H1 (cell line): ENCODE results near the gene ACER3. TPM values are rescaled to one million over a fixed set of nuclear protein-coding genes. Genes with fewer than 3 reads are reported as not detected.

Experiments used
- CTCF ChIA-PET: fragments of 300-600 bp; sonication (Branson Sonifier 250); formaldehyde crosslinking; loops from one replicate; lab custom pipeline; 2021; ENCODE audit not compliant: partially characterized antibody; lab: Charles Lee
- POLR2A ChIA-PET: fragments of 300-600 bp; sonication (Branson Sonifier 250); formaldehyde crosslinking; loops from one replicate; lab custom pipeline; 2021; ENCODE audit warnings: inconsistent platforms; ENCODE audit not compliant: partially characterized antibody; lab: Charles Lee
- DNase-seq, 2 experiments: peaks; one replicate each; pipeline versions ENCODE4 v3.0.0 to v3.0.0-alpha.2; 2010 to 2022; ENCODE audit warnings: low spot score in 2 of 2, low read depth in 1 of 2, mixed read lengths in 1 of 2
- FAIRE-seq: peaks from 2 replicates; lab custom pipeline; 2011; peaks lifted over from hg19 to GRCh38; lab: Jason Lieb, UNC
- H2AFZ ChIP-seq: 2 replicates; pipeline ENCODE4 v1.8.1; 2012; ENCODE audit warnings: low read length, inconsistent platforms
- H2AK5ac ChIP-seq: 2 replicates; pipeline ENCODE4 v1.6.1; 2013; ENCODE audit warnings: low read depth, low read length
- H2BK120ac ChIP-seq: replicated peaks from 2 replicates; pipeline ENCODE3; 2013; ENCODE audit warnings: low read depth, low read length, inconsistent platforms
- H2BK12ac ChIP-seq: 2 replicates; pipeline ENCODE4 v1.6.1; 2013; ENCODE audit warnings: low read depth, low read length
- H2BK15ac ChIP-seq: 2 replicates; pipeline ENCODE4 v1.6.1; 2013; ENCODE audit warnings: low read length
- H2BK20ac ChIP-seq: 2 replicates; pipeline ENCODE4 v1.6.1; 2013; ENCODE audit warnings: low read length
- H2BK5ac ChIP-seq: 2 replicates; pipeline ENCODE4 v1.6.1; 2013; ENCODE audit warnings: low read depth, low read length
- H3K14ac ChIP-seq: 2 replicates; pipeline ENCODE4 v1.6.1; 2013; ENCODE audit warnings: inconsistent platforms; ENCODE audit not compliant: insufficient read length
- H3K18ac ChIP-seq: 2 replicates; pipeline ENCODE4 v1.6.1; 2013; ENCODE audit warnings: low read length; ENCODE audit errors: extremely low read depth
- H3K23ac ChIP-seq: 2 replicates; pipeline ENCODE4 v1.6.1; 2013; ENCODE audit warnings: inconsistent platforms; ENCODE audit not compliant: insufficient read length
- H3K23me2 ChIP-seq: 2 replicates; pipeline ENCODE4 v1.6.1; 2013; ENCODE audit warnings: low read depth, low read length
- H3K27ac ChIP-seq: 2 replicates; pipeline ENCODE4 v1.6.1; 2011; ENCODE audit warnings: low read depth, low read length, inconsistent platforms
- H3K27me3 ChIP-seq, 4 experiments: replicated peaks in 1 of 4; 1 replicate in 1 of 4; 2 replicates in 3 of 4; pipeline versions ENCODE4 v1.6.1 to v1.8.1; 2011 to 2013; ENCODE audit warnings: low read length in 3 of 4, mild to moderate bottlenecking in 3 of 4, inconsistent platforms in 2 of 4, mixed read lengths in 2 of 4, moderate library complexity in 1 of 4; ENCODE audit not compliant: control insufficient read depth in 3 of 4, insufficient read depth in 3 of 4; ENCODE audit errors: extremely low read depth in 1 of 4
- H3K36me3 ChIP-seq, 4 experiments: 2 replicates each; pipeline versions ENCODE4 v1.6.1 to v1.8.1; 2011 to 2013; ENCODE audit warnings: mild to moderate bottlenecking in 4 of 4, low read length in 3 of 4, moderate library complexity in 2 of 4, control low read depth in 1 of 4, inconsistent platforms in 1 of 4; ENCODE audit not compliant: insufficient read depth in 4 of 4, control insufficient read depth in 2 of 4
- H3K4ac ChIP-seq: replicated peaks from 2 replicates; pipeline ENCODE3; 2013; ENCODE audit warnings: low read length, low read depth, mixed read lengths, inconsistent platforms; ENCODE audit not compliant: insufficient read length
- H3K4me1 ChIP-seq, 4 experiments: replicated peaks in 1 of 4; 1 replicate in 1 of 4; 2 replicates in 3 of 4; pipeline versions ENCODE4 v1.6.1 to v1.8.1; 2011 to 2013; ENCODE audit warnings: low read length in 3 of 4, inconsistent platforms in 2 of 4, mixed read lengths in 1 of 4; ENCODE audit not compliant: insufficient read depth in 4 of 4, control insufficient read depth in 3 of 4
- H3K4me2 ChIP-seq, 2 experiments: 2 replicates each; pipeline versions ENCODE4 v1.6.1 to v1.8.1; 2011 to 2013; ENCODE audit warnings: low read depth in 2 of 2, low read length in 2 of 2, control low read depth in 1 of 2, inconsistent platforms in 1 of 2, mild to moderate bottlenecking in 1 of 2; ENCODE audit not compliant: insufficient read depth in 1 of 2
- H3K4me3 ChIP-seq, 4 experiments: fragments of 200-600, 300-600 bp in 1 of 4; sonication (generic), shearing (Covaris generic), sonication (Bioruptor Twin) in 1 of 4; 2 replicates each; pipeline versions ENCODE4 v1.5.1 to v1.8.1; 2011 to 2016; ENCODE audit warnings: low read length in 4 of 4, low read depth in 3 of 4, control low read depth in 2 of 4, inconsistent platforms in 2 of 4, mild to moderate bottlenecking in 2 of 4, mixed read lengths in 1 of 4, moderate library complexity in 1 of 4; ENCODE audit not compliant: insufficient read depth in 2 of 4; ENCODE audit errors: extremely low read depth in 1 of 4
- H3K56ac ChIP-seq: replicated peaks from 2 replicates; pipeline ENCODE3; 2013; ENCODE audit warnings: low read depth, mild to moderate bottlenecking, mixed read lengths, low read length, inconsistent platforms; ENCODE audit not compliant: insufficient read length
- H3K79me1 ChIP-seq: 2 replicates; pipeline ENCODE4 v1.6.1; 2013; ENCODE audit warnings: low read depth, low read length, control low read depth
- H3K79me2 ChIP-seq, 2 experiments: 2 replicates each; pipeline versions ENCODE4 v1.6.1 to v1.8.1; 2012 to 2013; ENCODE audit warnings: low read length in 2 of 2, mild to moderate bottlenecking in 2 of 2, inconsistent platforms in 1 of 2; ENCODE audit not compliant: insufficient read depth in 2 of 2, control insufficient read depth in 1 of 2
- H3K9ac ChIP-seq, 4 experiments: replicated peaks in 1 of 4; 1 replicate in 1 of 4; 2 replicates in 3 of 4; pipeline versions ENCODE4 v1.6.1 to v1.8.1; 2011 to 2013; ENCODE audit warnings: low read depth in 3 of 4, low read length in 3 of 4, control low read depth in 2 of 4, mild to moderate bottlenecking in 2 of 4, moderate library complexity in 2 of 4, inconsistent platforms in 1 of 4; ENCODE audit errors: extremely low read depth in 1 of 4
- H3K9me3 ChIP-seq, 2 experiments: 2 replicates each; pipeline versions ENCODE4 v1.6.1 to v1.8.1; 2012 to 2013; ENCODE audit warnings: mild to moderate bottlenecking in 2 of 2, moderate library complexity in 2 of 2, control low read depth in 1 of 2, inconsistent platforms in 1 of 2, low read depth in 1 of 2, low read length in 1 of 2, mixed read lengths in 1 of 2; ENCODE audit not compliant: insufficient read depth in 2 of 2
- H4K20me1 ChIP-seq, 2 experiments: replicated peaks in 1 of 2; 2 replicates each; pipeline versions ENCODE3 to v1.8.1; 2011 to 2013; ENCODE audit warnings: inconsistent platforms in 2 of 2, low read length in 2 of 2, mild to moderate bottlenecking in 1 of 2; ENCODE audit not compliant: insufficient read depth in 2 of 2, control insufficient read depth in 1 of 2
- H4K5ac ChIP-seq: 2 replicates; pipeline ENCODE4 v1.6.1; 2013; ENCODE audit warnings: low read length, low read depth, mixed read lengths, inconsistent platforms; ENCODE audit not compliant: insufficient read length
- H4K8ac ChIP-seq: 2 replicates; pipeline ENCODE4 v1.8.0; 2013; ENCODE audit warnings: mild to moderate bottlenecking, moderate library complexity, low read length, inconsistent platforms; ENCODE audit not compliant: insufficient read depth; ENCODE audit errors: extremely low read depth
- H4K91ac ChIP-seq: replicated peaks from 2 replicates; pipeline ENCODE3; 2013; ENCODE audit warnings: low read length, mixed read lengths, inconsistent platforms; ENCODE audit not compliant: insufficient read length
- CHD1 ChIP-seq: IDR thresholded peaks from 2 replicates; pipeline ENCODE4 v1.6.1; 2012; ENCODE audit warnings: low read depth, low read length, improper control_type of control experiment
- GABPA ChIP-seq: IDR thresholded peaks from 2 replicates; pipeline ENCODE4 v1.6.1; 2011; ENCODE audit warnings: mild to moderate bottlenecking, low read length, moderate library complexity, borderline replicate concordance; ENCODE audit not compliant: insufficient read depth
- HDAC6 ChIP-seq: IDR thresholded peaks from one replicate; pipeline ENCODE4 v1.7.1; 2012; ENCODE audit warnings: low read depth, mild to moderate bottlenecking, inconsistent platforms, low read length, moderate library complexity
- JUN ChIP-seq: IDR thresholded peaks from 2 replicates; pipeline ENCODE4 v1.6.1; 2011; ENCODE audit warnings: low read depth, mild to moderate bottlenecking, improper control_type of control experiment, low read length
- SIX5 ChIP-seq: IDR thresholded peaks from 2 replicates; pipeline ENCODE4 v1.6.1; 2011; ENCODE audit warnings: mild to moderate bottlenecking, low read depth, low read length
- SP4 ChIP-seq: IDR thresholded peaks from 2 replicates; pipeline ENCODE4 v1.6.1; 2012; ENCODE audit warnings: low read length, inconsistent platforms
- SUZ12 ChIP-seq: fragments of 200-600 bp; sonication (generic); IDR thresholded peaks from 2 replicates; pipeline ENCODE4 v1.6.1; 2012; ENCODE audit warnings: mild to moderate bottlenecking, inconsistent platforms, low read length, moderate library complexity, mixed read lengths
- WGBS, 2 experiments: shearing (Covaris generic) in 1 of 2; methylation state at CpG; one replicate each; pipeline versions ENCODE4 v1.1.6 to v1.1.7; 2013 to 2015; ENCODE audit warnings: low lambda C conversion rate in 2 of 2, mixed read lengths in 2 of 2, inconsistent platforms in 1 of 2, low coverage in 1 of 2, missing lambda C conversion rate in 1 of 2; ENCODE audit not compliant: insufficient replicate concordance in 2 of 2, insufficient coverage in 1 of 2, insufficient read length in 1 of 2; ENCODE audit errors: extremely low coverage in 1 of 2, missing lambda C conversion rate in 1 of 2; 5-methylcytosine and 5-hydroxymethylcytosine counted together
- polyA plus RNA-seq, 7 experiments: library from polyadenylated mRNA; depleted of rRNA in 3 of 7; stranded (reverse) in 5 of 7; unstranded in 2 of 7; fragments of >200 nt in 5 of 7; fragments of 200-250 nt in 2 of 7; gene quantifications; 1 replicate in 5 of 7; 2 replicates in 1 of 7; 4 replicates in 1 of 7; pipeline versions ENCODE4 v1.2.1 to v1.2.3, GENCODE V29; 2011 to 2013; ENCODE audit warnings: missing spikeins in 2 of 7, mixed read lengths in 2 of 7
- total RNA-seq: library from RNA; stranded (reverse); fragmentation: NEBNext Ultra II Directional; extraction: Animal tissue kit (Norgen Biotek cat#: 25700); gene quantifications from 2 replicates; pipeline ENCODE4 v1.2.1, GENCODE V29; 2021
- TF ChIP-seq, protein P1 (sequence below): IDR thresholded peaks from 2 replicates; pipeline ENCODE4 v1.6.1; 2011; ENCODE audit warnings: low read depth, mild to moderate bottlenecking, low read length; ENCODE audit not compliant: insufficient read depth

ACER3 gene
- total and polyA plus RNA-seq, 2 of the 8 experiments (the other 6 are each of a cell fraction or from before 2014, with no cell fraction given), result 5.7 to 16.2 TPM

DNA sequence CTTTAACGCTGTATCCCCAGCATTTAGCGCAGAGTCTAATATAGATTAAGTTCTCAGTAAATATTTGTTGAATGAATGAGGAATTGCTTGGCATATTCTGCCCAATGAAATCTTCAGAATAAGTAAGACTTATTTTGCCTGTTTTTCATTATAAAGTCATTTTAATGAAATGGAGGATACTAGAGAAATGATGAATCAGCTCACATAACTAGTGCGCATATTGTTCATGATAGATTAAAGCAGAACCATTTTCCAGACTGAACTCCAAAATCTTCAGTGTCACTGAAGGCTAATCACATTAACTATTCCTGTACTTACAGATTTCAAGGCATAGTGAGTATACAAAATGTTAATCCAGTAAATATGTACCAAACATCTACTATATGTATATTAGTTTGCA, 29.6 kb downstream of the ACER3 start:
- peaks cover 0 to 2% of the 10 kb centered on the region in 2 experiments; a peak in 1 of 4 replicates for H3K79me2 ChIP-seq
- H3K9me3 ChIP-seq, result no peaks in the 10 kb centered on the region
- no peak overlapping the region for H3K4ac ChIP-seq
- no peak overlapping the region for H3K23ac ChIP-seq
- TF ChIP-seq SP4, result no peak
- no peak for TF ChIP-seq JUN
- TF ChIP-seq GABPA, result no peak
- TF ChIP-seq CHD1, result no peak
- no peak for TF ChIP-seq SUZ12
- TF ChIP-seq HDAC6, result no peak
- TF ChIP-seq, protein P1, sequence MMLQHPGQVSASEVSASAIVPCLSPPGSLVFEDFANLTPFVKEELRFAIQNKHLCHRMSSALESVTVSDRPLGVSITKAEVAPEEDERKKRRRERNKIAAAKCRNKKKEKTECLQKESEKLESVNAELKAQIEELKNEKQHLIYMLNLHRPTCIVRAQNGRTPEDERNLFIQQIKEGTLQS, result no peak
- TF ChIP-seq SIX5, result no peak
- H3K27ac ChIP-seq, result no peak overlapping the region
- H2BK120ac ChIP-seq, result no peak overlapping the region
- no peaks in the 10 kb centered on the region for H3K23me2 ChIP-seq
- H4K8ac ChIP-seq, result no peak overlapping the region
- FAIRE-seq (no peak), DNase-seq (no peak)
- H2BK12ac ChIP-seq, result no peak overlapping the region
- H4K20me1 ChIP-seq, result no peaks in the 10 kb centered on the region
- H3K56ac ChIP-seq, result no peak overlapping the region
- no peak overlapping the region for H4K5ac ChIP-seq
- H3K14ac ChIP-seq, result no peak overlapping the region
- no peak overlapping the region for H2AFZ ChIP-seq
- no peaks in the 10 kb centered on the region for H3K36me3 ChIP-seq
- no peak overlapping the region for H3K4me3 ChIP-seq
- H3K79me1 ChIP-seq, result no peaks in the 10 kb centered on the region; the same call in none of the 2 replicates
- POLR2A ChIA-PET, result no interaction called here
- H3K27me3 ChIP-seq, result no peaks in the 10 kb centered on the region
- H3K9ac ChIP-seq, result no peak overlapping the region
- no peak overlapping the region for H2BK20ac ChIP-seq
- no peak overlapping the region for H2AK5ac ChIP-seq
- no peak overlapping the region for H3K18ac ChIP-seq
- H4K91ac ChIP-seq, result no peak overlapping the region
- peaks cover 0 to 2% (median 0%) of the 10 kb centered on the region in 4 experiments; a peak in 1 of 7 replicates for H3K4me1 ChIP-seq
- H2BK5ac ChIP-seq, result no peak overlapping the region
- no peak overlapping the region for H3K4me2 ChIP-seq
- CTCF ChIA-PET, result no interaction called here
- 95% methylated on average over 3 of the region's 3 CpGs; no CpG with 5 or more reads in 1 of the 2 experiments for WGBS, 2 experiments
- no peak overlapping the region for H2BK15ac ChIP-seq
